Stimulated activated CD4-positive, alpha-beta T cell treated with anti-CD3 and anti-CD28 coated beads, Interleukin-4, amount 100 ng/mL, for 1 hour (primary cell): ENCODE data around the gene PRRT1.
A peak's percentile ranks its signal among the peaks of the same experiment; 100 is the strongest.
"Not testable (repeated sequence)": the region's sequence is repeated elsewhere in the genome, so short reads cannot be mapped to it uniquely, and the experiment has no call there.

Experiments used
- DNase-seq: peaks from one replicate; pipeline ENCODE4 v3.0.0-alpha.2; 2020

PRRT1 gene

DNA sequence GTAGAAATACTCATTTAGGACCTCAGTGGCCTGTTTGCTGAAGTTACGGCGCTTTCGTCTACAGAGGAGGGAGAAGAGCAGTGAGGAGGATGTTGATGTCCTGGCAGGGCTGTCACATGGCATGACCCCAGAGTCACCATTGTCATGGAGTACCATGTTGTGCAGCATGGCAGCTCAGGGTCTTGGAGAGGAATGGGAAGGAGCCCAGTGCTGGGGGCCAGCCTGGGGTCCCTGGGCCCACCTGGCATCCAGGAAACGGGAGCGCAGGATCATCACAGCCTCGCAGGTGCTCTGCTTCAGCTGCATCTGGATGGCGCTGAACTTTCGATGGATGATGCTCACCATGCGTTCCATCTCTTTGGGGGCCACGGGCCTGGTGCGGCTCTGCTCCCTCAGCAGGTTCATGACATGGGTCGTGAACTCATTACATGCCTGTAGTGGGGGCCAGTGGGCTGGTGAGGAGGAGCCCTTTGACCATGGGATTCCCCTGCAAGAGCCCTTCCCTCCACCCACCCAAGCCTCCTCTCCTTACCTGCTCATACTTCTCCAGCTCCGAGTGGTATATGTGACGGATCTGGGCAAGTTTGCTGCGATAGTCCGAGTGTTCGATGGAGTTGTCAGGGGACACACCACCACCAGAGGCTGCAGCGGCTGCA, 36.1 kb upstream of the PRRT1 start:
- not testable (repeated sequence) for DNase-seq

DNA sequence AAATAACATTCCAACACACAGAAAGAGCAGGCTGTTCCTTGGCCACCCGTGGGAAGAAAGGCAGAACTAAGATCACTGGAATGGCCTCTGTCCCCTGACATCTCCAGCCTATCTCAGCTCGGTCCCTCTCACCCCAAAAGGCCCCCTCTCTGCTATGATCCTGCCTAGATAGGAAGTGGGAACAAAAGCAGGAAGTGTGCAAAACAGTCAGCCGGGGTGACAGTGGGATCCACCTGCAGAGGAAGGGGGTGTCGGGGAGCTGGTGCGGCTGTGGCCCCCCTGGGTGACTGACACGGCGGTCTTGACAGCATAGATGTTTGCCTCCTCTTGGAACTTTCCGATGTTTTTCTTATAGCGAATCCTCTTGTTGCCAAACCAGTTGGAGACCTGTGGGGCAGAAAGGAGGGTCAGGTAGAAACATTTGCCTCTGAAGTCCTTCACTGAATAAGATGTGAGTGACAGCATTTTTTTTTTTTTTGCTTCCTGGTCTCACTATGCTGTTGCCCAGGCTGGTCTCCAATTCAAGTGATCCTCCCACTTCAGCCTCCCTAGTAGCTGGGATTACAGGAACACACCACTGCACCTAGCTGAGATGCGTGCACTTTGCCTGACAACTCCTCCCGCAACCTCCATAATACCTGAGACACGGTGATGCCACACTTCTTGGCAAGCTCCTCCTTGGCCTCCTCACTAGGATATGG, 35.4 kb upstream of the PRRT1 start:
- no peak for DNase-seq

DNA sequence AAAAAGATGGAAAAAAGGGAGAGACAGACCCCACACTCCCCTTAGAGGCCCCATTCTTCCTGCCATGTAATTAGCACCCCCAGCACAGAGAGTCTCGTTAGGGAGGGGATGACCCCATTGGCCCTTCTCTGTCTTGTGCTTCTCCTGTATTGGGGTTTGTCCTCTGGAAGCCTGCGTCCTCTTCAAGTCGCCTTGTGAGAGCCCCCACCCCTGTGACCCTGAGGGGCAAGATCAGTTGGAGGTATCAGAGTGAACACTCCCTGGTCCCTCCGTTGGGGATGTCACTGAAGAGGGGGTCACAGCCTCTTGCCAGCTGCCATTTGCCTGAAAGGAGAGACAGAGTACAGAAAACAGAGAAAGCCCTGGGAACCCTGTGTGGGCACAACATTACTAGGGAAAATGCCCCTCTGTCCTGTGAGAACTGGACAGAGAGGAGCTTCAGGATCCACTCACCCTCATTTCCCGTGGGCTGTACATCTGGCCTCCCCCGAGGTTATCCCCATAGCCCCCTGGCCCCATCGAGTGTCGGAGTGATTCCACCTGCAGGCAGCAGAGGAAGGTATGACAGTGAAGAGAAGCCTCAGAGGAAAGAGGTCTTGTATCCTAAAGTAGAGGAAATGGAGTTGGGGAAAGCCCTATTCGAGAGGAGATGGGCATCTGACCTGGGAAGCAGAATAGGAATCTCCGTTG, 34.6 kb upstream of the PRRT1 start:
- not testable (repeated sequence) for DNase-seq

DNA sequence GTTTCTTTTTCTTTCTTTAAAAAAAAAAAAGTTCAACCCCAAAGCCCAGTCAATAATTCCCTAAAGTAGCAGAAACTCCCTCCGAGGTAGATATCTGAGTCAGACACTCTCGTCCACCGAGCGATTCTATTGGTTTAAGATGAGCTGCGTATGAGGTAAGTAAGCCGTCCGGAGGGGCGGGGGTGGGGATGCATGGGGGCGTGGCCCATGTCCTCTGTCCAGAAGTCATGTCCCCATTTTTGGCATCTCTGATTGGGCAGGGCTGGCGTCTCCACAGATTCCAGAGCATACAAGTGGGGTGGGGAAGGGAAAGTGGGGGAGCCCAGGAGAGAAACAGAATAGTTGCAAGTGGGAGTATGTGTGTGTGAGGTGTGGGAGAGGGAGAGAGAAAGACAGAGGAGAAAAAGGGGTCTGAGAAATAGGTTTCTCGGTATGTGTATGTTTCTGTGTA, 34.0 kb upstream of the PRRT1 start:
- peak; percentile 56 for DNase-seq

DNA sequence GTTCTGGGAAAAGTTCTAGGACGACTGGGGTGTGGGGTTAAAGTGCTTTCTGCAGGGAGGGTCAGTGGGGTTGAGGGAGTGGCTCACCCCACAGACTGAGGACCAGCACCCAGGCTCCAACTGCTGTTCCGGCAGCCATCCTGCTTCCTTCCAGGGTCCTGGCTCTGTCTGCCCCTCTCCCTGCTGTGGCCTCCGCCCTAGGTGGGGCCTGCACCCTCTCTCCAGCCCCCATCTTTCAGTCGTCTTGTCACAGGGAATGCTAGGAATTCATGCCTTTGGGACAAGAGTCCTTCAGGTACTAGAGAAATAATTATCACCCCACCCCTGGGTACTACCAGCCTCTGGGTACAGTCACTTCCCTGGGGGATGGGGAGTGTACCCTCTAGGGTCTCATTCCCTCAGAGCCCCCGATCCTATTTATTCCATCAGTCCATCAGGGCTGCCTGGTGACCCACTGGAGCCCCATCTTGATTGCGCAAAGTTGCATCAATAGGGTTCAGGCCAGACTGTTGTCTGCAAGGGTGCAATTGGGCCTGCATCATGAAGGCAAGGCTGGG, 32.4 kb upstream of the PRRT1 start, which contains the start of gene AGER:
AGER (minus strand) TSS at position 170 of the 557 bp plus-strand sequence; CDS start at position 139, 31 bp downstream.
- DNase-seq: no peak

DNA sequence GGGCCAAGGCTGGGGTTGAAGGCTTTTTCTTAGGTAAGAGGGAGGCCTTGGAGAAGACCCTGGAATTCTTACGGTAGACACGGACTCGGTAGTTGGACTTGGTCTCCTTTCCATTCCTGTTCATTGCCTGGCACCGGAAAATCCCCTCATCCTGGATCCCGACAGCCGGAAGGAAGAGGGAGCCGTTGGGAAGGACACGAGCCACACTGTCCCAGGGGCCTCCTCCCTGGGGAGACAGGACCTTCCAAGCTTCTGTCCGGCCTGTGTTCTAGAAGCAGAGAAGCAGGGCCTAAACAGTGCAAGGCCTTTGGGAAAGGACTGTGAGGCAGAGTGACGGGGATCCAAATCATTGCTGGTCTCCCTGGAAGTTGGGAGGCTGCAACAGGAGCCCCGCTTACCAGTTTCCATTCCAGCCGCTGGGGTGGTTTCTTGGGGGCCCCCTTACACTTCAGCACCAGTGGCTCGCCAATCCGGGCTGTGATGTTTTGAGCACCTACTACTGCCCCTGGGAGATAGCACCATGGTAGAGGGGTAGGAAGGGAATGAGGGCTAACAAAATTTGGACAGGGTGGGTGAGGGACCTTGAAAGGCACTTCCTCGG, 31.8 kb upstream of the PRRT1 start:
- DNase-seq: no peak

DNA sequence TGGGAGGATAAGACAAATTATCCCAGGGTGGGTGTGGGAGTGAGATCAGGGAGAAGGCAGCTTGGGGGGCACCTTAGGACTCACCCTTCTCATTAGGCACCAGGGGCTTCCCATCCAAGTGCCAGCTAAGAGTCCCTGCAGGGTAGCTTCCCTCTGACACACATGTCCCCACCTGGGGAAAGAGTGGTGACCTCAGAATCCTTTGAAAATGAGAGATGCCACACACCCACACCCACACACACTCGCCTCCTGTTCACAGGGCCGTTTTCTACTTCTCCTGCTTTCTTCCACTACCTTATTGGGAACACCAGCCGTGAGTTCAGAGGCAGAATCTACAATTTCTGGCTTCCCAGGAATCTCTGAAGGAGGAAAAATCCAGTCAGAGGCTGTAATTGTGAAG, 31.3 kb upstream of the PRRT1 start:
- no peak for DNase-seq

DNA sequence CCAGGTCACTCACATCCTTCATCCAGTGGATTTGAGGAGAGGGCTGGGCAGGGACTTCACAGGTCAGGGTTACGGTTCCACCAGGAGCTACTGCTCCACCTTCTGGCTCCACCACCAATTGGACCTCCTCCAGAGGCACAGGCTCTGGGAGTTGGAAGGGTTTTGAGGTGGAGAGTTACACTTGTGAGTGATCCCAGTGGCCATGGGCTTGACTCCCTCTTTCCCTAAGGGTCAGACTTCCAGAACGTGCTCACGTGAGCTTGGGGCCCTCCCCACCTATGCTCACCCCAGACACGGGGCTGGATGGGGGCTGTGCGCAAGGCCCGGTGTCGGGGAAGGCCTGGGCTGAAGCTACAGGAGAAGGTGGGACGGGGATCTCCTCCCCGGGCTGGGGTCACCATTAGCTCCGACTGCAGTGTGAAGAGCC, 30.8 kb upstream of the PRRT1 start:
- DNase-seq: no peak

DNA sequence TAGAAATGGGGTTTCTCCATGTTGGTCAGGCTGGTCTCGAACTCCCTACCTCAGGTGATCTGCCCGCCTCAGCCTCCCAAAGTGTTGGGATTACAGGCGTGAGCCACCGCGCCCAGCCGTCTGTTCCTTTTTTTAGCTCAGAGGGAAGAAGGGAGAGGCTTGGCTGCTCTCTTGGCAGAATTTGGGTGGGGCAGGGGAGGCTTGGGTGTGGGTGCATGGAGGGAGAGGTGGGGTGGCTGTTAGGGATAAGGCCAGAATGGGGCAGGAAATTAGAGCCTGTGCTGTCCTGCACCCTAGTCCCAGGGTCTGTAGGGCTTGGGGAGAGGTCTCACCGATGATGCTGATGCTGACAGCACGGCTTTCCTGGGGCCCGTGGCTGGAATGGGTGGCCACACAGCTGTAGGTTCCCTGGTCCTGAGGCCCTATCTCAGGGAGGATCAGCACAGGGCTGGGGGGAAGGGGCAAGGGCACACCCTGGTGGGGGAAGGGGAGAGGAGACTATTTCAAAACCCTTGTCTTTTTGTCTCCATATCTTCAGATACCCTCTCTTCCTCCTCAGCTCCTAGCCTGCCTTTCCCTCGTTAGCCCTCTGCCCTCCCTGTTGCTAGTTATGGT, 30.3 kb upstream of the PRRT1 start:
- no peak for DNase-seq

DNA sequence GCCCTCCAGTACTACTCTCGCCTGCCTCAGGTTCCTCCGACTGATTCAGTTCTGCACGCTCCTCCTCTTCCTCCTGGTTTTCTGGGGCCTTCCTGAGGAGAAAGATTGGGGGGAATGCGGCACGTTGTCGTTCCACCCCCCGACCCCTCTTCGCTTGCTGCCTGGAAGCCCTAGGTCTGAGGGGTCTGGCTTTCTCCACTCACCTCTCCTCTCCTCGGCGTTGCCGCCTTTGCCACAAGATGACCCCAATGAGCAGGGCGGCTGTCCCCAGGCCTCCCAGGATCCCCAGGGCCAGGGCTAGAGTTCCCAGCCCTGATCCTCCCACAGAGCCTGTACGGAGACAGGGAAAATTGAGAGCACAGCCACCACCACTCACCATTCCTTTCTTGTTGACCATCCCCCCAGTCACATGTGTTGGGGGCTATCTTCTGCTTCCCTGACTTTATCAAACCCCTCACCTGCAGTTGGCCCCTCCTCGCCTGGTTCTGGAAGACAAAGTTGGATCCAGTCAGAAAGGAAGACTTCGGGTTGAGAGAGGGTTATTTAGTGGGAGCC, 29.5 kb upstream of the PRRT1 start:
- DNase-seq: no peak

DNA sequence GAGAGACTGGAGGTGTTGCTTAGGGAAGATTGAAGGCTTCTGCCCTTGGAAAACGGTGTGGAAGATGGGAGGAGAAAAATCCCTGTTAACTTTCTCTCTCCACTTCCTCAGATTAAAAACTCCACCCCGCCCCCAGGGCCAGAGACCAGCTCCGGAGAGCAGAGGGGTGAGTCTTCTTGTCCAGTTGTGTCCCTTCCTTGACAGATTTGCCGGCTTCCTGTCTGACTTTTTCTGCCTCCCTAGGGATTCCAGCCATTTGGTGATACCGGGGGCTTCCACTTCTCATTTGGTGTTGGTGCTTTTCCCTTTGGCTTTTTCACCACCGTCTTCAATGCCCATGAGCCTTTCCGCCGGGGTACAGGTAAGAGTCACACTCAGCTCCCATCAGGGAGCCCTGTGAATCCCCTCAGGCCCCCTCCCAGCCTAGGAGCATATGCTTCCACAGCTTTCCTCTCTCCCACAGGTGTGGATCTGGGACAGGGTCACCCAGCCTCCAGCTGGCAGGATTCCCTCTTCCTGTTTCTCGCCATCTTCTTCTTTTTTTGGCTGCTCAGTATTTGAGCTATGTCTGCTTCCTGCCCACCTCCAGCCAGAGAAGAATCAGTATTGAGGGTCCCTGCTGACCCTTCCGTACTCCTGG, 28.1 kb upstream of the PRRT1 start:
- no peak for DNase-seq

DNA sequence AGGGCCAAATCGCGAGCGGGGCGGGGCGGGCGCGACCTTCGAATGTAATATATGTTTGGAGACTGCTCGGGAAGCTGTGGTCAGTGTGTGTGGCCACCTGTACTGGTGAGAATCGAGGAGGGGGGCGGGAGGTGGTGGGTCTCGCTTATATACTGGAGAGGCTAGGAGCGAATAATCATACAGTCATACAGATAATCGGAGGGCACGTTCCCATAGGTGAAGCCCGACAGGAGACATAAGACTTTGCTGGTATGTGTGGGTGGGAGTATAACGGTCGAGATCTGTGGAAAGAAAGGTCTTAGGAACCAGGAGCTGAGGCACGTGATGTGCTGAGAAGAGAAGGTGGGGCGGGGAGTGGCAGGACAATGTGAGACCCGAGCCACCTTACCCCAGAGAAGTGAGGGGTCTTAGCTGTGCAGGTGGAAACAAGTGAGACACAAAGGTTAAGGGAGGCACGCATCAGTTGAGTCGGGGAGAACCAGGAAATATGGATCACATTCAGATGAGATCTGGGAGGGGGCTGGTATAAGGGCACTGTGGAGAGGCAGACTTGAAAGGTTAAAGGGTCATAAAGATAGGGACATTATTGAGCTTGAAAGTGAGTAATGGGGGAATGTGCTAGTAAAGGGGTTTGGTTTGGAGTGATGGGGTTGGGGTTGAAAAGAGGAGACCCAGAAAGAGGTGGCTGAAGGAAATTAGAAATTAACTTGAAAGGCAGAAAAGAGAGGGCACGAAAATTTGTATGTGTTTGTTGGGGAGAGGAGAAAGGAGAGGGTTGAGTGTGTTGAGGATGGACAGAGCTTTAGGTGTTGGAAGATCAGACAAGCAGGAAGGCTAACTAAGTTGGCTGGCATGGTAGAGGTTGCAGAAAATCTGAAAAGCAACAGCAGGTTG, 27.1 kb upstream of the PRRT1 start:
- no peak for DNase-seq

DNA sequence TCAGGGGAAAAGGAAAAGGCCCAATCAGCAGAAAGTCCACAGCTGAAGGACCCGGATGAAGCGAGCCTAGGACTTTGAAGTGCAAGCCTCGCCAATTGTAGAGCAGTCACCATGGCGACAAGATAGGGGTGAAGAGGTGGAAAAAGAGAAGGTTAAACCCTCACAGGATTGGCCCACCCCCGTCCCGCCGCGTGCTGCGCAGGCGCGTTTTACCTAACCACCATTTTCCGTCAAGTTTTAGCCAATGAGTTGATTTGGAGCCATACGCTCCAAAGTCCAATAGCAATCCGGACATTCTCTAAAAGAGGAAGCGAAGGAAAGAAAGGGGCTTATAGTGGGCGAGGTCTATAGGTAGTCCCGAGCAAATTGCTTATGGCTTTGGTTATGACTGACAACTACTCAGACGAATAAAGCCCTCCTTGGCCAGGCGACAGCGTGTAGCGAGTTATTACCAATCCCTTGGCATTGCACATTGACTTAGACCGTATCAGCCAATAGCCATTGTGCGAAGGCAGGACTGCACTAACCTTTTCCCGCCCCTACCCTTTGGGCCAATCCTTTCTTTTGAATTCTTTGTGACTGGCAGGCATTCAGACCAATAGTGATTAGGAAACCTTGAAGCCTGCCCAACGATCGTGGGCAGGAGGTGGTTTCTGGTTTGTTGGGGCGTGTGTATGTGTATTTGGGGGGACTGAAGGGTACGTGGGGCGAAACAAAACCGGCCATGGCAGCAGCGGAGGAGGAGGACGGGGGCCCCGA, 26.2 kb upstream of the PRRT1 start, which contains the start of gene RNF5:
RNF5 (plus strand) TSS at position 618 of the 759 bp plus-strand sequence; CDS start at position 725, 107 bp downstream.
- DNase-seq: peak; percentile 85

DNA sequence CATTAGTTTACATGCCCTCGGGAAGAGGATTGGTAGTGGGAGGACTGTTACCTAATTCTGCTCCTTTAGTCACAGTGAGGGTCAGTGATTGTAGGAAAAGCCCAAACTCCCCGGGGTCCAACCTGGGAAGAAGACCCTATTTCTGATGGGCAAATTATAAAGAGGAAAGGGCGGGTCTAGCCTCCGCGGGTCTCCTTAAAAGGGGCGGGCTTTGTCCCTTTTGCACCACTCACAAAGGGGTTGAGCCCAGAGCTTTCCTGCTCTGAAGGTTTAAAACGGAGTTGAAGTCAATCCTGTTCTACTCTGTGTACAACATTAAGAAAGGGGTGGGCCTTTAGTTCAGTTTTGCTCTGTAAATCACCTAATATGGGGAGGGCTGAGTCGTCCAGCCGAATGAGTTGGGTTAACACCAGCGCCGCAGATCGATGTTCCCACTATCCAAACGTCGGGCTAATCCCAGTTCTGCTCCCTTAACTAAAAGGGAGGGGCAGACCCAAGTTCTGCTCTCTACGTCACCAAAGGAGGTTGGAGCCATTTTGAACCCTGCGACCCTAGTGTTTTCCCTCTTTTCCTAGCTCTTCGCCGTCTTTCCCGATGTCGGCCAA, 25.5 kb upstream of the PRRT1 start:
- no peak for DNase-seq

DNA sequence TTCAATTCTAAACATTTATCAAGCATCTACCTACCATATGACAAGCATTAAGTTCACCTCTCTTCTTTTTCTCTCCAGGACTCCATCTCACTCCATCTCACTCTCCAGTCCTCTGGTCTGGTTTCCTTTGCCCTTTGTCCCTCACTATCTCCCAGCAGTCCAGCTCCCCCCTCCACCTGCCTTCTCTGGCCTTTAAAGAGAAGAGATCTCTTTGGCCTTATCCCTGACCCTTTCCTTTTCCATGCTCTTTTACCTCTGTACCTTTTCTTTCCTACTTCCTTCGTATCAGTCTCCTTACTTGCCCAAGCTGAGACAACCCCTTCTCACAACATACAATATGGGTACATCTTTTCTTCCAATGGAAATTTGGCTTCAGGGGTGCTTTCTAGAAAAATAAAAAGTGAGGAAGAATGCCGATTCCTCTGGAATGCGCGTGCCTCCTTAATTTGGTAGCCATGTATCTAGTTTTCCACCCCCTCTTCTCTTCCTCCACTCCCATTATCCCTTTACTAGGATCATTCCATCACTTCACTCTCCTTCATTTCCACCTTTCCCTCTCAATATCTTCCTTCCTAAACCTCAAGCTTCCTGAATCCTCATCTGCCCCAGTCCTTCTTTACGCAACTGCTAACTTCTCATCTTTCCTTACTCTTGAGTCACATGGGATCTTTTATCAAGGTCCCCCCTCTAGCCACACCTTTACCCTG, 24.9 kb upstream of the PRRT1 start:
- DNase-seq: no peak

DNA sequence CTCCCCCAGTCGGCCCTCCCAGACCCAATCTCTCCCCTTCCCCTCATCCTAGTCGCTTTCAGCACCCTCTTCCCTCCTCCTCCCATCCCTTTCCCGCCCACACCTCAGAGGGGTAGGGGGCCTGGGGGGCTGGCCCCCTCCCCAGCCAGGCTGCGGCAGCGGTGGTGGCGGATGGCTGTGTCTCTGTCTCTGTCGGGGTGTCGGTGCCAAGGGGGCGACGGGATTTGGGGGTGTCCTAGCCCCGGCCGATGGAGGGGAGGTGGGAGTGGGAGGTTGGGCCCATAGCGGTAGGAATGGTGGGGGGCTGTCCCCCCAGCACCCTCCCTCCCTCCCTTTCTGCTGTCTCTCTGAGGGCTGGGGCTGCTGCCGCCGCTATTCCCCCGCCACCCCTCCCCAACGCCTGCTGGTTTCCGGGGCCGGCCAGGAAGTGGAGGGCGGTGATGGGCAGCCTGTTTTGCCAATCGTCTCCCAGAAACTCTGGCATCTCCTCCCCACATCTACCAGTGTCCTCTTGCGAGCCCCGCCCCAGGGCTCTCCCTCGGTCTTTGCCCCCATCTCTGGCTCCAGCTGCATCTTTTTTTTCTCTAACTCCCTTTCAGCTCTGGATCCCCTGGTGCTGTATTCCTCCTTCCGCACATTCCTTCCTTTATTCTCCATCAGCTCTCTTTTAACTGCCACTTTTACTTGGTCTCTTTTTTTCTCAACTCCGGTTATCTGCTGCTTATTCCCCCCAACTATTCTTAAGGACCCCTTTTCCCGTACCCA, 24.2 kb upstream of the PRRT1 start, which contains the start of gene AGPAT1:
AGPAT1 (minus strand) TSS at position 374 of the 765 bp plus-strand sequence. CDS start 4,588 bp downstream, outside the sequence.
- peak; percentile 98 for DNase-seq

DNA sequence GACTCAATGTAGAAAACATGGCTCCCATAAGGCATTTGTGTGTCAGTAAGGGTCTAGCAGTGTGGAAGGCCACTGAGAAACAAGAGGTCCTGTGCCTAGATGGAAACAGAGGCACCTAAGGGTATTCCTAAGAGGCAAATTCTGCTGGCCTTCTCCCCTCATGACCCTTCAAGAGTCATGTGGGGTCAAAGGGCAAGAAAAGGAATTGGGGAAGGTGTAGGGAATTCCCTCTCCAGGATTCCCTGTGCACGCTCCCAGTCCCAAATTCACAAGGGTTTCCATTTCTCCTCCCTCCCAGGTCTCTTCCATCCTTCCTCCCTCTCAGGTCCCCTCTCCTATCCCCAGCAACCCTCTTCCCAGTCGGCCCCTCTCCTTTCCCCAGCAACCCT, 23.6 kb upstream of the PRRT1 start:
- DNase-seq: no peak

DNA sequence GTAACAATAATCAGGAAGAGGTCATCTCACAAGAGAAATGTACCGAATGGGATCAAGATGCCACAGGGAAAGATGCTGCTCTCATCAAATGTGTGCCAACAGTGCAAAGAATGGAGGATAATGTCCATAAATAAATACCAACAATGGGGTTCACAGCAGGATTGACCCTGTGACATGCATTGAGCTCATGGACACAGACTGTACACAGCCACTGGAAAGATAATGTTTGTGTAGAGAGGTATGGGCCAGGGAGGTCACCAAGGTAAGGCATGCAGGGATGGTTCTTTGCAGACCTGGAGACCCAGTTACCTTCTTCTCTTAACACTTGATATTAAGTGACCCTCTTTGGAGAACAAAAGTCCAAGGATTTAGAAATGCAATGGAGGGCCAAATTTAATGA, 22.7 kb upstream of the PRRT1 start:
- DNase-seq: no peak
